Amygdala (tissue), 56 donors: ENCODE measurements around the gene ITGA4.

Experiments
- DNase-seq, 56 donors: peaks; one replicate each; lab custom pipeline; 2025; lab: John Stamatoyannopoulos, UW

Gene ITGA4

GRCh38 chr2:181457741-181458425 is 697 bp downstream of the ITGA4 start:
- DNase-seq = peak in 3 of 56 donors; percentile 2 to 5 (median 2)

GRCh38 chr2:181458871-181459270 is 1.7 kb downstream of the ITGA4 start:
- DNase-seq = no peak

GRCh38 chr2:181459621-181460021 is 2.4 kb downstream of the ITGA4 start:
- DNase-seq = no peak

DNA sequence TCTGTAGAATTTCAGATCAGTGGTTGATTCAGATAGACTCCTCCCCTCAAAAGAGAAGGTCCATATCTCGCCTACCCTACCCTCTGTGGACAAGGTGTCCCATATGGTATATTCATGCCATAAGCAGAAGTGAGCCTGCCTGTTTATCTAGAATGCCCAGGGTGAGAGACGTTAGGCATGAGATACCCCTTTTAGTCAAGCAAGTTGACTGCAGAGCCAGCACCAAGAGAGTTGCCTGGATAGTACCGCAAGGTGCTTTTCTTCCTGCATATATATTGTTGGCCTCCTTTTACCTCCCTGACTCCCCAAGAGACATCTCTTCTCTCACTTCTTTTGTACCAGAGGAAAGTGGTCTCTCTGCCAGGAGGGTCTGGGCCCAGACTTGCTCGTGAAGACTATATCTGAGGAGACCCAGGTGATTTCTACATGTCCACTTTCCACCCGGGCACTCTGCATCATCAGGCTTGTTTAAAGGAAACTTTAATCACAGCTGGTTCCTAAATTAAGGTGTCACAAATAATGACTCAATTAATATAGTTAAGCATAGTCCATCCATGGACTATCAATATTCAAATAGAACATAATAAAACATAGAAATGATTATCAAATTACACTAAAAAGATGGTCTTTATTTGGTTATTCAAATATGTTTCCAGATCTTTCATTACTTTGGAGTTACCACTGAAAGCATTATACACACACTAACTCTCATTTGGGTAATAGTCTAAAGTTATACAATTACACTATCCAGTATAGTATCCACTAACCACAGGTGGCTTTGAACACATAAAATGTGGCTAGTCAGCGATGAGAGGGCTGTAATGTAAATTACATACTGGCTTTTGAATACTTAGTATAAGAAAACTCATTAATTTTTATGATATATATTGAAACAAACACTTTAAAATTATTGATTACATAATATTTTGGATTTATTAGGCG is 4.1 kb downstream of the ITGA4 start:
- DNase-seq = no peak

DNA sequence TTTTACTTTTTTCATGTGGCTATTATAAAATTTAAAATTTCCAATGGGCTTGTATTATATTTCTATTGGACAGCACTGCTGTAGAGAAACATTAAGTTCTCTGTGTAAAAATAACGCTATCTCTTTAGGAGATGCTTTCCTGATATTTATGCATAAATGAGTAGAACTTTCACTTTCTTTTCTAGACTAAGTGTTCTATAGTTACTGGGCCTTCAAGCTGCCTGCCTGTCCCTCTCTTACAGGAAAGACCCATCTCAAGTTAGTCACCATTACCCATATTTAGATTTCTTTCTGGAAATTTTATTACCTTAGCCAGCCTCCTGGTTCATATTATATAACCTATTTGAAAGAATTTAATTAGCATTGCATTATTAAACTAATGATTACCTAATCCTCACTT is 4.8 kb downstream of the ITGA4 start:
- DNase-seq = no peak

- no peak for DNase-seq
Measured at GRCh38 chr2:181463588-181463987, 6.4 kb downstream of the ITGA4 start.

DNA sequence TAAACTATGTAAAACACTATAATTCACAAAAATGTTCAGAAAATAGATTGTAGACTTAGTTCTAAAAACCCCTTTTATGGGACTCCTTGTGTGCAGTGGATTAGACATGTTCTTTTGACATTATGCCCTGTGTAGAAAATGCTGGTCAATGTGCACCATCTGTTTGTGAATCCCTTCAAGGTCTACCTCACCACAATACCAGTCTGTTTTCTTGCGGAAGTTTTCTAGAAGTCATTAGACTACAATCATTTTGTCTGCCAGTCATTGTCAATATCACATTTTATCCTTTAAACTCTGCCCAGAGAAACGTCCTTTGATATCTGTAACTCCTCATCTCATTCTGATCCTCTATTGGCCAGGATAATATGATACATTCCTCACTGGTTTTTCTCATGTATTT is 7.8 kb downstream of the ITGA4 start:
- no peak for DNase-seq

- no peak for DNase-seq
Measured at GRCh38 chr2:181465676-181466375, 8.6 kb downstream of the ITGA4 start.

- DNase-seq = peak in 16 of 56 donors; percentile 3 to 65 (median 19)
Measured at GRCh38 chr2:181466661-181467576, 9.7 kb downstream of the ITGA4 start.

DNA sequence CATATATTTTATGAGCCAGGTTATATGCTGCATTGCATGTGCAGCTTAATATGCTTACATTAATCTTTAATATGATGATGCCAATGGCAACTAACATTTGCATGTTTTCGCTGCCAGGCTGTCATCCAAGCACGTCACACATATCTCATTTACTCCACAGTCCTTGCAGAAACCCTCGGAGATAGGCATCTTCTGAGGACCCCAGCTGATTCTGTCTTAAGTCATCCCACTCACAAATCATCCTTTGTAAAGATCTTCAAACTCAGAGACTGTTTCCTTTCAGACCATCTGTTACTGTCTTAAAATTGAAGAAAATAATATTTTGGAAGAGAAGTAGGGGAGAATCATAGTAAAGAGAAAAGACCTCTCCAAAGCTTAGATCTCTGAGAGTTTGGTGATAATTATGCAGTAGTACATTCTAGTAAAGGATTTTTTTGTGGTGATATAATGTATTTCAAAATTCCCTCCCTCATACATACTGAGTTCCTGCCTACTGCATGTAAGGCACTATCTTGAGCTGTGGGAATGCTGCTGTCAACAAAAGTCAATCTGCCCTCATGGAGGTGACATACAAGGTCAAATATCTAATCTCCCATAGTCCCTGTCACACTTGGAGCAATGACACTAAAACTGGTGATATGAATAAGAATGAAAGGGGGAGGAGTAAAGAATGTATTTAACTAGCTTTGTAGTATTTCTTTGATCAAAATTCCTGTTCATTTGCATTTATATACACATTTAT is 11.0 kb downstream of the ITGA4 start:
- no peak for DNase-seq

DNA sequence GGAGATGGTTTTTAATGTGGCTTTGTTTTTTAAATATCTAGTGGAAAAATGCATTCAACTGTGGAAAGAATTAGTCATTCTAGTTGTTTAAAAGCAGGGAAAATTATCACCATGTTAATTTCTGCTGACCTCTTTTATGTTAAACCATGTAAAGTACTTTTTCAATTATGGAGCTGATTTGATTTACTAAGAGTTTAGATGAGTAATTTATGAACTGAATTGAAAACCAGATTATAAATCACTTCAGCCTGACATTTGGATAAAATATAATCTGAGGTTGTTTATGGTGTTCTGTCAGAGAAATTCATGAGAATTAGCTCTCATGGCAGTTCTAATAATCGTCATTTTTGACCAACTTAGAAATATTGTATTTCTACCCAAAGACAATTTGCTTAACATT is 11.6 kb downstream of the ITGA4 start:
- no peak for DNase-seq

DNA sequence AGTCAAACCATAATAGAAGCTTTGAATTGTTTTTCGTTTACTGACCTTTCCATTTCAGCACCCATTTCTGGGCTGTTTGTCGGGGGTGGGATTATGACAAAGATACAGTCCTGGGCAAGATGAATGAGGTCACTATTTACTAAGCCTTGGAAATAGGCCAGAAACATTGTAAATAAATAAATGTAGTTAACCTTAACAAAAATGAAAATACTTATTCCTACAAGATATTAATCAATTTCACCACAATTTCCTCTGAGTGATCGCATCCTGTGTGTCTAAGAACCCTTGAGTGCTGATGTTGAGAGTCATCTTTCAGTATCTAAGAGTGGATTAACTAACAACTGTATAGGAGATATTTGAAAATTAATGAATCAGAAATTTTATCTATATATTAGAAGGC is 14.0 kb downstream of the ITGA4 start:
- DNase-seq = no peak

GRCh38 chr2:181471783-181472182 is 14.6 kb downstream of the ITGA4 start:
- DNase-seq = no peak

DNA sequence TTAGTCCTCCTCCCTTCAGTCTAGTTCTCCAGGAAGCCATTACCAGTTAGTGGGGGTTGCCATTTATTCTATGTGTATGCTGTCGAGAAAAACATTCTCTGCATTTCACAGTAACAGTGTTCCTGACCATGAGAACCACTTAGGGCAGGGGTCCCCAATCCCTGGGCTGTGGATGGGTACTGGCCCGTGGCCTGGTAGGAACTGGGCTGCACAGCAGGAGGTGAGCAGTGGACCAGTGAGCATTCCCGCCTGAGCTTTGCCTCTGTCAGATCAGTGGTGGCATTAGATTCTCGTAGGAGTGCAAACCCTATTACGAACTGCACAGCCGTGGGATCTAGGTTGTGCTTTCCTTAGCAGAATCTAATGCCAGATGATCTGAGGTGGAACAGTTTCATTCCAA is 15.8 kb downstream of the ITGA4 start:
- DNase-seq = no peak

DNA sequence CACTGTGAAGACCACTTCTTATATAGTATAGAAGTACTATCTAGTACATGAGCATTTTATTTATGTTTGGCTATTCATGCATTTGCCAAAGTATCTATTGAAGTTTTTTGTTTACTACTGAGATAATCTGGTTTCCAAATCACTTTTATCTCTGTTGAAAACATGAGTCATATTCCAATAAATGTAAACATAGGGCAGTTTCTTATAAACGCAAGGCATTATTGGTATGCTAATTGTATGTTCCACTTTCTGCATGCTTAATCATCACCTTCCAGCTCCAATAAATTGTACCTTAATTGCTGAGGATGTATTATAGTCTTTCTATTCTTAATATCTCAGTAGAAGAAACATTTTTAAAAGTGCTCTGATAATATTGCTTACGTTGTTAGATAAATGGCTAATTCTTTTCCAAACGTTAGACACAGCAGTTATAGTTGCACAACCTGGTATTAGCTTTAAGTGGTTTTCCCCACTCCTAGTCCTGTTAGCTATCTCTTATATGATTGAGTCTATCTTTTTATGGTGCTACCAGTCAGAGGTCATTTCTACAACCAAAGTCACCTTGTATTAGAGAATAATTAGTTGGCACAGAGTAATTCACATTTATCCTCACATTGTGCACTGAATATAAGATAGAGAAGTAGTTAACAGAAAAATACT is 17.2 kb downstream of the ITGA4 start:
- no peak for DNase-seq

DNA sequence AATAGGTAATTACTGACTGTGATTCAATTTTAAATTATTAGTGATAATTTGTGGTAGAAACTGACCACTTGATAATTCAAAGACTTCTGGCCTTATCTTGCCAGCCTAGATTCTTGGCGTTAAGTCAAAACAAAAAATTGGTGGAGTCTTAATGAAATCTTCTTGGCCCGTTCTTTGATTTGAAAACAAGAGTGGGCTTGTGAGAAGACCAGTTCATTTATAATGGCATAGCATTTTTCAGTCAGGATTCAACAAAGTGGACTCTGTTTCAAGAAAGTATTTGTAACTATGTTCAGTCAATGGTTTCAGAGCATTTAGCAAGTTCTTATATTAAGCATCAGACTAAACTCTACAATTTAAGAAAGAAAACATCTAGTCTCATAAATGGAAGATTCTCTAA is 26.0 kb downstream of the ITGA4 start:
- DNase-seq = no peak

- DNase-seq = no peak
Measured at GRCh38 chr2:181483876-181484275, 26.7 kb downstream of the ITGA4 start.

DNA sequence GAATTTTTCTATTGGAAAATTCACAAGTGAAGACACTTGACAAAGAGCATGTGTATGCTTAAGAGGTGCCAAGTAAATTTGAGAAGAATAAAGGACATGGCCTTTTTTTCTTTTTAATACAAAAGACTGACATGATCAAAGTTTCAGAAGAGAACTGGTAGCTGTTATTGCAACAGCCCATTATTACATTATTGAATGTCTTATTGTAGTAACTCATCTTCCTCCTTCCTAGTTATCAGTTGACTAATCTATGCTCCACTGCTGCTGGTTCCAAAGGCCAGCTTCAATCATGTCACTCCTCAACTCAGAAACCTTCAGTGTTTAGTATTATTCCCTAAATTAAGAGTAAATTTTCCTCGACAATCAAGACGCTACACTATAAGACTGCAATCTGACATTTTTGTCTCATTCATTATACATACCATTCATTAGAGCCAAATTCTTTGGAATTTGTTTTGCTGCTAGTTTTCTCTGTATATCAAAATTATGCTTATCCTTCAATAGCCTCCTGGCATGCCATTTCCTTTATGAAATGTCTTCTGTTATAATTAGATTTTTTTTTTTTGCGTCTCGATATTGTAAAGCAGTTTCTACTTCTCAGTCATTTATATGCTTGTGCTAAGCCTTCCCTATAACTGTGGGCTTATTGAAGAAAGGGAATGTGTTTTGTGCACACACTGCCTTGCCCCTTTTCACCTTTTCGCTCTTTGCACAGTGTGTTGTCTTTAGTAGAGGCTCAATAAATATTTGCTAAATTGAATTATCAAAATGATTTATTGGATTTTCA is 27.9 kb downstream of the ITGA4 start:
- DNase-seq = no peak
